ENCODE measurements around the gene TMEM135. TPM values are rescaled to one million over a fixed set of nuclear protein-coding genes. Genes with fewer than 3 reads are reported as not detected.

The TMEM135 gene
- total RNA-seq, 1 experiment from 2014 or later: 65.5 TPM

DNA sequence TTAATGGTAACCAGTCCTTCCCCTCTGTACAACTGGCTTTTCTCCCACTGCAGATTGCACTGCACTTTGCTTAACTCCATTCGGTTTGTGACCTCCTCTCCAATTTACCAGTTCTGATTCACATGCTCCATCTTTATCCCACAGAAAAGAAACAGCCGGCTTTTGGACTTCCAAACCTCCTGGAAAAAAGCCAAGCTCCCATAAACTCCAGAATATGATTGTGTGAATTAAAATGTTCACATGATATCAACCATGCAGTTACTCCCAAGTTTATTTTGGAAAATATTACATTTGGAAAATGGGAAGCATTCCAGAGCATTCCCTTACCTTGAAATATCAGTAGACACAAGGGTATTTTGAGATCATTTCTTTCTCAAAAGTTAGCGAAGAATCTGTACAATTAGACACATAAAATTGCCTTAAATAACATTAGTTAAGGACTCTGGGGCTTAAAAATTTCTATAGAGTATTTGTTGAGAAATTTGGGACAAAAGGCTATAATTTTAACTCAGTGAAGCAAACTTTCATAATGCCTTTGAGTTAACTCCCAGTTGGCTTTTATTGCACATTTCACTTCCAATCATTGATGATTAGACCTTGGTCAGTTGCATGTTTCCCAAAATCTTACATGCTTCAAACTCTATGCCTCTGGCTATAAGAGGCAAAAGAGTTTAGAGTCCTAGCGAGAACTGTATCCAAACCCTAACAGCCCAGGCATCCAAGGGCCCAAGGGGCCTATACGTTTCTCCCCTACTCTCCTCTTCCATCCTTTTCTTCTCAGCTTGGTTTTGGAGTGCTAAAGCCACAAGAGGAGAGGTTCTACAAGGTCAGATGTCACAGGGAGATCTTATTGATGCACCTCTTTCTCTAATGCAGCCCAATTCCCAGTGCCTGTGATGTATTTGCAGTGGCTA is 23.6 kb upstream of the TMEM135 start:
- CTCF ChIA-PET: no interaction called here
- intact Hi-C loops (cut with micrococcal nuclease; ENCODE audit: unreplicated experiment) (no loop called here), in situ Hi-C loops (cut with HindIII; ENCODE audit: low pct_unique_long_range_greater_than_20kb, low sequenced_read_pairs) (no loop called here)

DNA sequence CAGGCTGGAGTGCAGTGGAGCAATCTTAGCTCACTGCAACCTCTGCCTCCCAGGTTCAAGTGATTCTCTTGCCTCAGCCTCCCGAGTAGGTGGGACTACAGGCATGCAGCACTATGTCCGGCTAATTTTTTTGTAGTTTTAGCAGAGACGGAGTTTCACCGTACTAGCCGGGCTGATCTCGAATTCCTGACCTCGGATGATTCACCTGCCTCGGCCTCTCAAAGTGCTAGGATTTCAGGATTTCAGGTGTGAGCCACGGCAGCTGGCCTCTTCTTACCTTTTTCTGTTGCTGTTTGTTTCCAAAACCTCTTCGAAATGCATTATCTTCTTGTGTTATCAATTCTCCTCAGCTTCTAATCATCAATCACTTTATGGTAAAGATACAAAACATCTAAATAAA is 22.1 kb upstream of the TMEM135 start:
- Histone ChIP-seq H3K36me3 (ENCODE audit: control insufficient read depth, insufficient read depth, low read length) (no peaks in the 10 kb centered on the region), H3K4me1 (ENCODE audit: control insufficient read depth, insufficient read depth, low read length) (no peaks in the 10 kb centered on the region), H3K27me3 (ENCODE audit: control insufficient read depth, insufficient read depth, low read length) (no peaks in the 10 kb centered on the region), H3K27ac (ENCODE audit: low read length) (no peak overlapping the region), H3K4me3 (ENCODE audit: low read depth in 2 of 2, low read length in 2 of 2) (no peak overlapping the region), H3K9me3 (ENCODE audit: control insufficient read depth, insufficient read depth, low read depth, low read length) (no peaks in the 10 kb centered on the region)
- no TSS peak for BruUV-seq (replicated peaks)
- ChIA-PET CTCF (no interaction called here), POLR2A (no interaction called here)
- ATAC-seq (no peak), DNase-seq (ENCODE audit: low read depth, low spot score) (no peak)
- intact Hi-C loops (cut with micrococcal nuclease; ENCODE audit: unreplicated experiment): no loop called here
- in situ Hi-C loops (cut with HindIII; ENCODE audit: low pct_unique_long_range_greater_than_20kb, low sequenced_read_pairs): no loop called here
- no peak for TF ChIP-seq REST (IDR thresholded peaks at IDR 0.05; ENCODE audit: insufficient read depth in 1 of 2, low read depth in 2 of 2, low read length in 1 of 2)
- TF ChIP-seq, protein P1, sequence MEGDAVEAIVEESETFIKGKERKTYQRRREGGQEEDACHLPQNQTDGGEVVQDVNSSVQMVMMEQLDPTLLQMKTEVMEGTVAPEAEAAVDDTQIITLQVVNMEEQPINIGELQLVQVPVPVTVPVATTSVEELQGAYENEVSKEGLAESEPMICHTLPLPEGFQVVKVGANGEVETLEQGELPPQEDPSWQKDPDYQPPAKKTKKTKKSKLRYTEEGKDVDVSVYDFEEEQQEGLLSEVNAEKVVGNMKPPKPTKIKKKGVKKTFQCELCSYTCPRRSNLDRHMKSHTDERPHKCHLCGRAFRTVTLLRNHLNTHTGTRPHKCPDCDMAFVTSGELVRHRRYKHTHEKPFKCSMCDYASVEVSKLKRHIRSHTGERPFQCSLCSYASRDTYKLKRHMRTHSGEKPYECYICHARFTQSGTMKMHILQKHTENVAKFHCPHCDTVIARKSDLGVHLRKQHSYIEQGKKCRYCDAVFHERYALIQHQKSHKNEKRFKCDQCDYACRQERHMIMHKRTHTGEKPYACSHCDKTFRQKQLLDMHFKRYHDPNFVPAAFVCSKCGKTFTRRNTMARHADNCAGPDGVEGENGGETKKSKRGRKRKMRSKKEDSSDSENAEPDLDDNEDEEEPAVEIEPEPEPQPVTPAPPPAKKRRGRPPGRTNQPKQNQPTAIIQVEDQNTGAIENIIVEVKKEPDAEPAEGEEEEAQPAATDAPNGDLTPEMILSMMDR (IDR thresholded peaks at IDR 0.05): no peak
- no peak for TF ChIP-seq TCF7L2 (IDR thresholded peaks at IDR 0.05; ENCODE audit: low read depth, low read length)
- TF ChIP-seq SIN3A (IDR thresholded peaks at IDR 0.05; ENCODE audit: borderline replicate concordance, insufficient read depth, low read depth, low read length): no peak
- TF ChIP-seq POLR2AphosphoS5 (IDR thresholded peaks at IDR 0.05; ENCODE audit: low read depth, low read length): no peak

More for the DNA sequence above, 23.6 kb upstream of the TMEM135 start:
- ATAC-seq (no peak), DNase-seq (ENCODE audit: low read depth, low spot score) (no peak)
- no peaks in the 10 kb centered on the region for H3K9me3 ChIP-seq (ENCODE audit: control insufficient read depth, insufficient read depth, low read depth, low read length)
- POLR2A ChIA-PET: no interaction called here
- no TSS peak for BruUV-seq (replicated peaks)
- TF ChIP-seq SIN3A (IDR thresholded peaks at IDR 0.05; ENCODE audit: borderline replicate concordance, insufficient read depth, low read depth, low read length): no peak
- no peak for TF ChIP-seq REST (IDR thresholded peaks at IDR 0.05; ENCODE audit: insufficient read depth in 1 of 2, low read depth in 2 of 2, low read length in 1 of 2)
- no peak for TF ChIP-seq TCF7L2 (IDR thresholded peaks at IDR 0.05; ENCODE audit: low read depth, low read length)
- no peak for TF ChIP-seq POLR2AphosphoS5 (IDR thresholded peaks at IDR 0.05; ENCODE audit: low read depth, low read length)
- TF ChIP-seq, protein P1 (IDR thresholded peaks at IDR 0.05): no peak
- no peaks in the 10 kb centered on the region for H3K36me3 ChIP-seq (ENCODE audit: control insufficient read depth, insufficient read depth, low read length)
- no peaks in the 10 kb centered on the region for H3K4me1 ChIP-seq (ENCODE audit: control insufficient read depth, insufficient read depth, low read length)
- no peak overlapping the region for H3K4me3 ChIP-seq (ENCODE audit: low read depth in 2 of 2, low read length in 2 of 2)
- no peak overlapping the region for H3K27ac ChIP-seq (ENCODE audit: low read length)
- no peaks in the 10 kb centered on the region for H3K27me3 ChIP-seq (ENCODE audit: control insufficient read depth, insufficient read depth, low read length)
